ENCODE data around the gene SPP2.

DNA sequence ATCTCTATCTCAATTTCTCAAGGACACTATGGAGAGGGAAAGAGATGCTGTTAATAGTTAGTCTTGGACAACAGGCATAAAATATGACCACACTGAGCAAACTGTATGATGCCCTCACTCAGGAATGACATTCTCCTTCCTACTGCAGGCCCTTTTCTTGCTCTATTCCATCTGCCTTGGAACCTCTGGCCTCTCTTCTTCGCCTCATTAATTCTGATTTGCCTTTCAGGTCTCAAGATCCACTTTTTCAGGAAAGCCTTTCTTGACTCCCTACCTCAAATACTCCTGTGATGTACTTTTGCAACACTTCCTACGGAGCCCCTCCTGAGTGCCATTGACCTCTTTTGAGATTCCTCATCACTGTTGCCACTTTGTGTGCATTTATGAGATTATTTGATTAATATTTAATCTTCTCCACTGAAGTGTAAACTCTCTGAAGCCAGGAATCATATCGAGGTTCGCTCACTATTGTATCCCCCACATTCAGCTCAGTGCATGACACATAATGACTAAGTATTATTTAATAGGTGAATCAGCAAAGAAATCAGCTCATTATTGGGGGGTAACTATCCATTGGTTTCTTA is 21.3 kb upstream of the SPP2 start:
- TF ChIP-seq FOXA1 (IDR thresholded peaks at IDR 0.05) (no peak), ZNF384 (IDR thresholded peaks at IDR 0.05) (no peak), SP1 (IDR thresholded peaks at IDR 0.05) (no peak), FOXK2 (IDR thresholded peaks at IDR 0.05) (no peak), ELF4 (IDR thresholded peaks at IDR 0.05) (no peak)

All from HEK293T (cell line).